Measurements from ENCODE around the gene IQSEC1.

IQSEC1 gene

GRCh38 chr3:13075986-13076654 lies 2.9 kb upstream of the IQSEC1 start:
- H3K4me1 ChIP-seq: no peaks in the 10 kb centered on the region
- DNase-seq (ENCODE audit: low spot score in 2 of 2): no peak
- H3K36me3 ChIP-seq (replicated peaks): no peaks in the 10 kb centered on the region
- H3K27me3 ChIP-seq (ENCODE audit: low read depth): no peaks in the 10 kb centered on the region
- H3K4me3 ChIP-seq: no peak overlapping the region
- no peaks in the 10 kb centered on the region for H3K9me3 ChIP-seq
- in situ Hi-C loops (cut with MboI; ENCODE audit: low sequenced_read_pairs): loop anchor here (25.0 kb wide), 1 partner anchor 386 kb away; no protein-coding TSS in a partner anchor

GRCh38 chr3:13075318-13075717 lies 2.1 kb upstream of the IQSEC1 start:
- Histone ChIP-seq H3K4me3 (no peak overlapping the region), H3K4me1 (no peaks in the 10 kb centered on the region), H3K36me3 (replicated peaks) (no peaks in the 10 kb centered on the region), H3K27me3 (ENCODE audit: low read depth) (no peaks in the 10 kb centered on the region), H3K9me3 (no peaks in the 10 kb centered on the region)
- in situ Hi-C loops (cut with MboI; ENCODE audit: low sequenced_read_pairs): loop anchor here (25.0 kb wide), 1 partner anchor 387 kb away; no protein-coding TSS in a partner anchor
- DNase-seq (ENCODE audit: low spot score in 2 of 2): no peak

GRCh38 chr3:13074006-13074375 lies 762 bp upstream of the IQSEC1 start:
- Histone ChIP-seq H3K36me3 (replicated peaks) (no peaks in the 10 kb centered on the region), H3K4me1 (no peaks in the 10 kb centered on the region), H3K27me3 (ENCODE audit: low read depth) (no peaks in the 10 kb centered on the region), H3K4me3 (no peak overlapping the region), H3K9me3 (no peaks in the 10 kb centered on the region)
- in situ Hi-C loops (cut with MboI; ENCODE audit: low sequenced_read_pairs): no loop called here
- DNase-seq (ENCODE audit: low spot score in 2 of 2): no peak

- Histone ChIP-seq H3K4me3 (no peak overlapping the region), H3K4me1 (no peaks in the 10 kb centered on the region), H3K36me3 (replicated peaks) (no peaks in the 10 kb centered on the region), H3K9me3 (no peaks in the 10 kb centered on the region), H3K27me3 (ENCODE audit: low read depth) (no peaks in the 10 kb centered on the region)
- in situ Hi-C loops (cut with MboI; ENCODE audit: low sequenced_read_pairs): no loop called here
- DNase-seq (ENCODE audit: low spot score in 2 of 2): no peak
Measured at GRCh38 chr3:13072600-13073325, 466 bp downstream of the IQSEC1 start.

GRCh38 chr3:13072239-13072599 lies 1.0 kb downstream of the IQSEC1 start:
- no peaks in the 10 kb centered on the region for H3K4me1 ChIP-seq
- H3K9me3 ChIP-seq: no peaks in the 10 kb centered on the region
- H3K36me3 ChIP-seq (replicated peaks): no peaks in the 10 kb centered on the region
- no peak for DNase-seq (ENCODE audit: low spot score in 2 of 2)
- H3K27me3 ChIP-seq (ENCODE audit: low read depth): no peaks in the 10 kb centered on the region
- in situ Hi-C loops (cut with MboI; ENCODE audit: low sequenced_read_pairs): no loop called here
- no peak overlapping the region for H3K4me3 ChIP-seq

GRCh38 chr3:13071695-13072094 lies 1.5 kb downstream of the IQSEC1 start:
- in situ Hi-C loops (cut with MboI; ENCODE audit: low sequenced_read_pairs): no loop called here
- no peak for DNase-seq (ENCODE audit: low spot score in 2 of 2)
- H3K4me1 ChIP-seq: no peaks in the 10 kb centered on the region
- H3K36me3 ChIP-seq (replicated peaks): no peaks in the 10 kb centered on the region
- H3K27me3 ChIP-seq (ENCODE audit: low read depth): no peaks in the 10 kb centered on the region
- H3K9me3 ChIP-seq: no peaks in the 10 kb centered on the region
- no peak overlapping the region for H3K4me3 ChIP-seq

- no peak for DNase-seq (ENCODE audit: low spot score in 2 of 2)
- no peak overlapping the region for H3K4me3 ChIP-seq
- H3K27me3 ChIP-seq (ENCODE audit: low read depth): no peaks in the 10 kb centered on the region
- no peaks in the 10 kb centered on the region for H3K4me1 ChIP-seq
- no peaks in the 10 kb centered on the region for H3K36me3 ChIP-seq (replicated peaks)
- H3K9me3 ChIP-seq: no peaks in the 10 kb centered on the region
- in situ Hi-C loops (cut with MboI; ENCODE audit: low sequenced_read_pairs): no loop called here
Measured at GRCh38 chr3:13070391-13071070, 2.7 kb downstream of the IQSEC1 start.

- in situ Hi-C loops (cut with MboI; ENCODE audit: low sequenced_read_pairs): no loop called here
- Histone ChIP-seq H3K27me3 (ENCODE audit: low read depth) (no peaks in the 10 kb centered on the region), H3K4me1 (no peaks in the 10 kb centered on the region), H3K36me3 (replicated peaks) (no peaks in the 10 kb centered on the region), H3K4me3 (no peak overlapping the region), H3K9me3 (no peaks in the 10 kb centered on the region)
- no peak for DNase-seq (ENCODE audit: low spot score in 2 of 2)
Measured at GRCh38 chr3:13069495-13069894, 3.7 kb downstream of the IQSEC1 start.

- in situ Hi-C loops (cut with MboI; ENCODE audit: low sequenced_read_pairs): no loop called here
- DNase-seq (ENCODE audit: low spot score in 2 of 2): no peak
- Histone ChIP-seq H3K27me3 (ENCODE audit: low read depth) (no peaks in the 10 kb centered on the region), H3K4me1 (no peaks in the 10 kb centered on the region), H3K4me3 (no peak overlapping the region), H3K36me3 (replicated peaks) (no peaks in the 10 kb centered on the region), H3K9me3 (no peaks in the 10 kb centered on the region)
Measured at GRCh38 chr3:13068269-13069010, 4.8 kb downstream of the IQSEC1 start.

- H3K36me3 ChIP-seq (replicated peaks): no peaks in the 10 kb centered on the region
- in situ Hi-C loops (cut with MboI; ENCODE audit: low sequenced_read_pairs): no loop called here
- no peaks in the 10 kb centered on the region for H3K9me3 ChIP-seq
- H3K27me3 ChIP-seq (ENCODE audit: low read depth): no peaks in the 10 kb centered on the region
- no peak overlapping the region for H3K4me3 ChIP-seq
- DNase-seq (ENCODE audit: low spot score in 2 of 2): no peak
- H3K4me1 ChIP-seq: no peaks in the 10 kb centered on the region
Measured at GRCh38 chr3:13067778-13068177, 5.5 kb downstream of the IQSEC1 start.

GRCh38 chr3:13066834-13067233 lies 6.4 kb downstream of the IQSEC1 start:
- in situ Hi-C loops (cut with MboI; ENCODE audit: low sequenced_read_pairs): no loop called here
- no peak for DNase-seq (ENCODE audit: low spot score in 2 of 2)
- H3K27me3 ChIP-seq (ENCODE audit: low read depth): no peaks in the 10 kb centered on the region
- no peaks in the 10 kb centered on the region for H3K36me3 ChIP-seq (replicated peaks)
- H3K4me1 ChIP-seq: no peaks in the 10 kb centered on the region
- H3K4me3 ChIP-seq: no peak overlapping the region
- no peaks in the 10 kb centered on the region for H3K9me3 ChIP-seq

GRCh38 chr3:13066236-13066635 lies 7.0 kb downstream of the IQSEC1 start:
- in situ Hi-C loops (cut with MboI; ENCODE audit: low sequenced_read_pairs): no loop called here
- no peaks in the 10 kb centered on the region for H3K36me3 ChIP-seq (replicated peaks)
- no peak for DNase-seq (ENCODE audit: low spot score in 2 of 2)
- H3K4me1 ChIP-seq: no peaks in the 10 kb centered on the region
- no peak overlapping the region for H3K4me3 ChIP-seq
- H3K9me3 ChIP-seq: no peaks in the 10 kb centered on the region
- H3K27me3 ChIP-seq (ENCODE audit: low read depth): no peaks in the 10 kb centered on the region

- Histone ChIP-seq H3K36me3 (replicated peaks) (no peaks in the 10 kb centered on the region), H3K9me3 (no peaks in the 10 kb centered on the region), H3K4me3 (no peak overlapping the region), H3K4me1 (no peaks in the 10 kb centered on the region), H3K27me3 (ENCODE audit: low read depth) (no peaks in the 10 kb centered on the region)
- DNase-seq (ENCODE audit: low spot score in 2 of 2): no peak
- in situ Hi-C loops (cut with MboI; ENCODE audit: low sequenced_read_pairs): no loop called here
Measured at GRCh38 chr3:13065727-13066126, 7.5 kb downstream of the IQSEC1 start.

GRCh38 chr3:13064964-13065363 lies 8.3 kb downstream of the IQSEC1 start:
- no peak for DNase-seq (ENCODE audit: low spot score in 2 of 2)
- Histone ChIP-seq H3K36me3 (replicated peaks) (no peaks in the 10 kb centered on the region), H3K4me1 (no peaks in the 10 kb centered on the region), H3K9me3 (no peaks in the 10 kb centered on the region), H3K4me3 (no peak overlapping the region), H3K27me3 (ENCODE audit: low read depth) (no peaks in the 10 kb centered on the region)
- in situ Hi-C loops (cut with MboI; ENCODE audit: low sequenced_read_pairs): no loop called here

Data from HAP-1 (cell line).